Measurements from ENCODE around the gene RAB6B. TPM values are rescaled to one million over a fixed set of nuclear protein-coding genes. Genes with fewer than 3 reads are reported as not detected.

Gene RAB6B
- total RNA-seq, 1 experiment from 2014 or later = 18.0 TPM

DNA sequence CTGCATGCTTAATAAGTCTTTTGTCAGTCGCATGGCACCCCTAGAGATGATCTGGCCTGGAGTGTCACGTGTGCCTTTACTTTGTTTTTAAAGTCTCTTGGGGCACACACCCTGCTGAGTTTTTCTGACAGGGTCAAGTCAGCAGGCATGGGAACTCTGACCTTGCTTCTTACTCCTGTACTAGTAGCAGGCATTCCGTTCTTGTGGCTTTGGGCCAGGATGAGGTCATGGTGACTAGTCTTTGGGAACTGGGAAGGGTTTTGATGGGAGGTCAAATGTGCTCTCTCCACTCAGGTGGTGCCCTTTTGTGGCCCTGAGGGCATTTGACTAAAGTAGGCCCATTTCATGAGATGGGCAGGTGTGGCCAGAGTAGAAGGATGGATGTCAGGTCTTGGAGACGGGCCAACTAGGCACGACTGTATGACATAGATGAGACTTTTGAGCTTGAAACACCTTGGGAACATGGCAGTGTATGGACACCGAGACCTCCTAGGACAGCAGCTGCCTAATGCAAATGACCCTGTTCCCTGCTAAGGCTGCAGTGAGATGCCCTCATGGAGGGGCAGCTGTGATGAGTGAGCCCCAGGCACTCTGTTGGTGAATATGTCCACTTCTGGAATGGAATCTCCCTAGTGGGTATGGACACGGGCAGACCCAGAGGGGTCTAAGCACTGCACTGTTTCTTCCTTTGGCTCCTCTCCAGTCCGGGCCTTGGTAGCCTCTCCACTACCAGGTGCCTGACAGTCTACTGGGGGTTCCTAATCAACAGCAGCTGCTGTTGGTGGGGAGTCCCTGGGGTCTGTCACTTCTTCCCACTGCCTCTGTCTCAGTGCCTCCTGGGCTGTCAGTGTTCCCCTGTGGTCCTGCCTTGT lies 73.7 kb downstream of the RAB6B start (continued):
- TF ChIP-seq CREM (CRISPR knock-in tag; IDR thresholded peaks at IDR 0.05) (peak; percentile 36; the same call in 1 of the 2 replicates), KAT7 (CRISPR knock-in tag; IDR thresholded peaks at IDR 0.05; ENCODE audit: borderline replicate concordance) (no peak)
- TF ChIP-seq, protein P1, sequence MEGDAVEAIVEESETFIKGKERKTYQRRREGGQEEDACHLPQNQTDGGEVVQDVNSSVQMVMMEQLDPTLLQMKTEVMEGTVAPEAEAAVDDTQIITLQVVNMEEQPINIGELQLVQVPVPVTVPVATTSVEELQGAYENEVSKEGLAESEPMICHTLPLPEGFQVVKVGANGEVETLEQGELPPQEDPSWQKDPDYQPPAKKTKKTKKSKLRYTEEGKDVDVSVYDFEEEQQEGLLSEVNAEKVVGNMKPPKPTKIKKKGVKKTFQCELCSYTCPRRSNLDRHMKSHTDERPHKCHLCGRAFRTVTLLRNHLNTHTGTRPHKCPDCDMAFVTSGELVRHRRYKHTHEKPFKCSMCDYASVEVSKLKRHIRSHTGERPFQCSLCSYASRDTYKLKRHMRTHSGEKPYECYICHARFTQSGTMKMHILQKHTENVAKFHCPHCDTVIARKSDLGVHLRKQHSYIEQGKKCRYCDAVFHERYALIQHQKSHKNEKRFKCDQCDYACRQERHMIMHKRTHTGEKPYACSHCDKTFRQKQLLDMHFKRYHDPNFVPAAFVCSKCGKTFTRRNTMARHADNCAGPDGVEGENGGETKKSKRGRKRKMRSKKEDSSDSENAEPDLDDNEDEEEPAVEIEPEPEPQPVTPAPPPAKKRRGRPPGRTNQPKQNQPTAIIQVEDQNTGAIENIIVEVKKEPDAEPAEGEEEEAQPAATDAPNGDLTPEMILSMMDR (IDR thresholded peaks at IDR 0.05) = peak; percentile 40; the same call in 1 of the 2 replicates

DNA sequence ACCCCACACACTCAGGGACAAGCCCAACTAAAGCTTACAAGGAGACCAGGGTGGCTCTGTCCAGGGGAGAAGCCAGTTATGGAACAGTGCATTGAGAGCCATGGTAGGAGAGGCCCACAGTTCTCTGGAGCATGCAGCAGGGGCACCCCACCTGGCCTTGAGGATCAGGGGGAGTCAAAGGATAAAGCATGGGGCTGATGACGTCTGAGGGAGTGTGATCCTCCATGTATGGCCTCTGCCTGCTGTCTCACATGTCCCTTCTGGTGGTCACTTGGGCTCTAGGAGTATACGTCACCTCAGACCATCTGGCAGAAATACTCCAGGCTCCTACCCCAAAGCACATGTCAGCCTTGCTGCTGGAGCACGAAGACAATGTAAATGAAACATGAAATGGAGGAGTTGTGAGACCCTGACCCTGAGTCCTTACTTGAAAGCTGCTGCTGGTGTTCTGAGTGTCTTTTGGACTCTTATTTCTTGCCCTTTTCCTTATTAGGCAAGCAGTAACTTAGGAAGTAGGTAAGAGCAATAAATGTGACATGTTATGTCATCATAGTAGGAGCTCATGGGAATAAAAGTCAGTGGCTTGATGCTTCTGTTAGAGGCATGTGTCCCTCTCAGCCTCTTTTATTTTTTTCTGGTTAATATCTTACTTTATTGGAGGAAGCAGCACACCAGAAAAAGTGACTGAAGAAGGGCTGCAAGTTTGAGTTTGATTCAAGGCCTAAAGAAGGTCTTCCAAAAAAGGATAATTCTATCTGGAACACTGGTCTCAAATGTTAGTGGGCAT lies 74.6 kb downstream of the RAB6B start:
- Mint-ChIP-seq H3K4me1 (peaks cover 16% of the 10 kb centered on the region), H3K36me3 (peaks cover 59% of the 10 kb centered on the region), H3K27ac (0 out of 2 replicates have a peak overlapping the region, but pooled peaks have one; percentile 26), H3K9me3 (no peaks in the 10 kb centered on the region), H3K4me3 (no peak overlapping the region), H3K27me3 (ENCODE audit: low read depth) (no peaks in the 10 kb centered on the region)
- TF ChIP-seq NR1H2 (CRISPR knock-in tag; IDR thresholded peaks at IDR 0.05) = no peak
- TF ChIP-seq, protein P2, sequence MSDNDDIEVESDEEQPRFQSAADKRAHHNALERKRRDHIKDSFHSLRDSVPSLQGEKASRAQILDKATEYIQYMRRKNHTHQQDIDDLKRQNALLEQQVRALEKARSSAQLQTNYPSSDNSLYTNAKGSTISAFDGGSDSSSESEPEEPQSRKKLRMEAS (CRISPR knock-in tag; IDR thresholded peaks at IDR 0.05) = 0 out of 2 replicates have a peak, but pooled peaks have one; percentile 21
- POLR2A ChIA-PET = no interaction called here
- CTCF ChIA-PET = interaction anchor here (1.2 to 1.7 kb wide), 2 partner anchors 11 to 158 kb away, joined by 3 to 9 read pairs; no protein-coding TSS in a partner anchor
- DNase-seq (ENCODE audit: low spot score) (no peak), ATAC-seq (no peak)

DNA sequence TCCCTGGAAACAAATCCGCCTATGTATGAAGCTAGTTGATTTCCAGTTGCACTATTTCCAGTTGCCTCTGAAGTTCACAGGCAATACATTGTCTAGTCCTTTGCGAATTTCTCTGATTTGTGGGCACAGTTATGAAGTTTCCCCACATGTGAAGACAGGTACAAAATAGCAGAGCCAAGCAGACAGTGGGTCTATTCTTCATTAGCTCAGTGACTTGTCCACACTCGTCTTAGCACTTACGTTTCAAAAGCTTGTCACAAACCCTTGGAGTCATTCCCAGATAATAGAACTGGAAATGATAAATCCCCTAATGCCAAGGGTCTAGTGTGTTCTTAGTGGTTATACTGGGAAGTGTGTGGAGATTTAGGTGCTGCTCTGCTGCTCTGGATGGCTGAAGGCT lies 75.6 kb downstream of the RAB6B start:
- H3K4me1 Mint-ChIP-seq = peaks cover 16% of the 10 kb centered on the region
- no peak overlapping the region for H3K27ac Mint-ChIP-seq
- ChIA-PET POLR2A (interaction anchor here (0.8 kb wide), 1 partner anchor 77 kb away, joined by 5 read pairs; no protein-coding TSS in a partner anchor), CTCF (interaction anchor here (1.2 to 1.7 kb wide), 2 partner anchors 12 to 157 kb away, joined by 3 to 9 read pairs; no protein-coding TSS in a partner anchor)
- TF ChIP-seq, protein P3, sequence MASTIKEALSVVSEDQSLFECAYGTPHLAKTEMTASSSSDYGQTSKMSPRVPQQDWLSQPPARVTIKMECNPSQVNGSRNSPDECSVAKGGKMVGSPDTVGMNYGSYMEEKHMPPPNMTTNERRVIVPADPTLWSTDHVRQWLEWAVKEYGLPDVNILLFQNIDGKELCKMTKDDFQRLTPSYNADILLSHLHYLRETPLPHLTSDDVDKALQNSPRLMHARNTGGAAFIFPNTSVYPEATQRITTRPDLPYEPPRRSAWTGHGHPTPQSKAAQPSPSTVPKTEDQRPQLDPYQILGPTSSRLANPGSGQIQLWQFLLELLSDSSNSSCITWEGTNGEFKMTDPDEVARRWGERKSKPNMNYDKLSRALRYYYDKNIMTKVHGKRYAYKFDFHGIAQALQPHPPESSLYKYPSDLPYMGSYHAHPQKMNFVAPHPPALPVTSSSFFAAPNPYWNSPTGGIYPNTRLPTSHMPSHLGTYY (CRISPR knock-in tag; IDR thresholded peaks at IDR 0.05) = no peak
- TF ChIP-seq, protein P4, sequence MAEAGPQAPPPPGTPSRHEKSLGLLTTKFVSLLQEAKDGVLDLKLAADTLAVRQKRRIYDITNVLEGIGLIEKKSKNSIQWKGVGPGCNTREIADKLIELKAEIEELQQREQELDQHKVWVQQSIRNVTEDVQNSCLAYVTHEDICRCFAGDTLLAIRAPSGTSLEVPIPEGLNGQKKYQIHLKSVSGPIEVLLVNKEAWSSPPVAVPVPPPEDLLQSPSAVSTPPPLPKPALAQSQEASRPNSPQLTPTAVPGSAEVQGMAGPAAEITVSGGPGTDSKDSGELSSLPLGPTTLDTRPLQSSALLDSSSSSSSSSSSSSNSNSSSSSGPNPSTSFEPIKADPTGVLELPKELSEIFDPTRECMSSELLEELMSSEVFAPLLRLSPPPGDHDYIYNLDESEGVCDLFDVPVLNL (CRISPR knock-in tag; IDR thresholded peaks at IDR 0.05; ENCODE audit: borderline replicate concordance, low read depth) = no peak
- TF ChIP-seq TP53 (CRISPR knock-in tag; IDR thresholded peaks at IDR 0.05) = no peak
- no peak overlapping the region for H3K4me3 Mint-ChIP-seq
- no peaks in the 10 kb centered on the region for H3K9me3 Mint-ChIP-seq
- H3K27me3 Mint-ChIP-seq (ENCODE audit: low read depth) = no peaks in the 10 kb centered on the region
- DNase-seq (ENCODE audit: low spot score) (no peak), ATAC-seq (no peak)
- H3K36me3 Mint-ChIP-seq = peaks cover 62% of the 10 kb centered on the region

DNA sequence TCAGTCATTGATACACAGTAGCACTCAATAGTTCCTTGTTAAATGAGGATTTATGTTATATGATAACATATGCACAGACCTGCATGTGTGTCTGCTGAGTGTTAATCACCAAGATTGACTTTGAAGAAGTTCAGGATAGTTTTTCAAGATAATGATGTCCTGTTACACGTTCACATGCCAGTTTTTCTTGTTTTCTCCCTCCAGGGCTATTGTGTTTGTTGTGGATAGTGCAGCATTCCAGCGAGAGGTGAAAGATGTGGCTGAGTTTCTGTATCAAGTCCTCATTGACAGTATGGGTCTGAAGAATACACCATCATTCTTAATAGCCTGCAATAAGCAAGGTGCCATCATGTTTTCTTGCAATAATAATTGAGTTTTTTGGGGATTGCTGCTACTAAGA lies 80.3 kb downstream of the RAB6B start:
- Mint-ChIP-seq H3K27ac (no peak overlapping the region), H3K4me1 (no peaks in the 10 kb centered on the region), H3K36me3 (peaks cover 48% of the 10 kb centered on the region), H3K9me3 (no peaks in the 10 kb centered on the region), H3K4me3 (no peak overlapping the region), H3K27me3 (ENCODE audit: low read depth) (no peaks in the 10 kb centered on the region)
- DNase-seq (ENCODE audit: low spot score) (no peak), ATAC-seq (no peak)
- CTCF ChIA-PET = no interaction called here
- POLR2A ChIA-PET = no interaction called here
- TF ChIP-seq TCF7 (CRISPR knock-in tag; IDR thresholded peaks at IDR 0.05; ENCODE audit: low read depth) (no peak), RORB (CRISPR knock-in tag; IDR thresholded peaks at IDR 0.05) (no peak), NFATC4 (CRISPR knock-in tag; IDR thresholded peaks at IDR 0.05) (no peak), SOX15 (CRISPR knock-in tag; IDR thresholded peaks at IDR 0.05) (no peak), GRHL2 (CRISPR knock-in tag; IDR thresholded peaks at IDR 0.05; ENCODE audit: insufficient replicate concordance, severe bottlenecking) (no peak)
- TF ChIP-seq, protein P5, sequence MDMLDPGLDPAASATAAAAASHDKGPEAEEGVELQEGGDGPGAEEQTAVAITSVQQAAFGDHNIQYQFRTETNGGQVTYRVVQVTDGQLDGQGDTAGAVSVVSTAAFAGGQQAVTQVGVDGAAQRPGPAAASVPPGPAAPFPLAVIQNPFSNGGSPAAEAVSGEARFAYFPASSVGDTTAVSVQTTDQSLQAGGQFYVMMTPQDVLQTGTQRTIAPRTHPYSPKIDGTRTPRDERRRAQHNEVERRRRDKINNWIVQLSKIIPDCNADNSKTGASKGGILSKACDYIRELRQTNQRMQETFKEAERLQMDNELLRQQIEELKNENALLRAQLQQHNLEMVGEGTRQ (CRISPR knock-in tag; IDR thresholded peaks at IDR 0.05) = no peak
- TF ChIP-seq, protein P6, sequence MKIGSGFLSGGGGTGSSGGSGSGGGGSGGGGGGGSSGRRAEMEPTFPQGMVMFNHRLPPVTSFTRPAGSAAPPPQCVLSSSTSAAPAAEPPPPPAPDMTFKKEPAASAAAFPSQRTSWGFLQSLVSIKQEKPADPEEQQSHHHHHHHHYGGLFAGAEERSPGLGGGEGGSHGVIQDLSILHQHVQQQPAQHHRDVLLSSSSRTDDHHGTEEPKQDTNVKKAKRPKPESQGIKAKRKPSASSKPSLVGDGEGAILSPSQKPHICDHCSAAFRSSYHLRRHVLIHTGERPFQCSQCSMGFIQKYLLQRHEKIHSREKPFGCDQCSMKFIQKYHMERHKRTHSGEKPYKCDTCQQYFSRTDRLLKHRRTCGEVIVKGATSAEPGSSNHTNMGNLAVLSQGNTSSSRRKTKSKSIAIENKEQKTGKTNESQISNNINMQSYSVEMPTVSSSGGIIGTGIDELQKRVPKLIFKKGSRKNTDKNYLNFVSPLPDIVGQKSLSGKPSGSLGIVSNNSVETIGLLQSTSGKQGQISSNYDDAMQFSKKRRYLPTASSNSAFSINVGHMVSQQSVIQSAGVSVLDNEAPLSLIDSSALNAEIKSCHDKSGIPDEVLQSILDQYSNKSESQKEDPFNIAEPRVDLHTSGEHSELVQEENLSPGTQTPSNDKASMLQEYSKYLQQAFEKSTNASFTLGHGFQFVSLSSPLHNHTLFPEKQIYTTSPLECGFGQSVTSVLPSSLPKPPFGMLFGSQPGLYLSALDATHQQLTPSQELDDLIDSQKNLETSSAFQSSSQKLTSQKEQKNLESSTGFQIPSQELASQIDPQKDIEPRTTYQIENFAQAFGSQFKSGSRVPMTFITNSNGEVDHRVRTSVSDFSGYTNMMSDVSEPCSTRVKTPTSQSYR (CRISPR knock-in tag; IDR thresholded peaks at IDR 0.05) = no peak
